ELF-1 (cell line): ENCODE measurements around the gene BMERB1.
"Not testable (repeated sequence)": the region's sequence is repeated elsewhere in the genome, so short reads cannot be mapped to it uniquely, and the experiment has no call there.

Experiments used
- DNase-seq: peaks from one replicate; pipeline ENCODE4 v3.0.0-alpha.2; 2016; ENCODE audit warnings: low read depth, low spot score

Gene BMERB1

GRCh38 chr16:15592324-15592723 lies 157.9 kb downstream of the BMERB1 start:
- no peak for DNase-seq

GRCh38 chr16:15593235-15593634 lies 158.8 kb downstream of the BMERB1 start:
- DNase-seq, result no peak

GRCh38 chr16:15594711-15595320 lies 160.4 kb downstream of the BMERB1 start:
- no peak for DNase-seq

- no peak for DNase-seq
Observed at GRCh38 chr16:15597135-15597534, 162.7 kb downstream of the BMERB1 start.

- DNase-seq, result no peak
Observed at GRCh38 chr16:15597822-15598647, 163.6 kb downstream of the BMERB1 start.

- no peak for DNase-seq
Observed at GRCh38 chr16:15598648-15599190, 164.3 kb downstream of the BMERB1 start.

- DNase-seq, result no peak
Observed at GRCh38 chr16:15599303-15600070, 165.1 kb downstream of the BMERB1 start.

GRCh38 chr16:15601212-15601879 lies 167.0 kb downstream of the BMERB1 start:
- DNase-seq, result peak; percentile 72

GRCh38 chr16:15602285-15603044 lies 168.1 kb downstream of the BMERB1 start:
- DNase-seq, result peak; percentile 6

- DNase-seq, result no peak
Observed at GRCh38 chr16:15604460-15605440, 170.4 kb downstream of the BMERB1 start.

GRCh38 chr16:15605839-15606517 lies 171.6 kb downstream of the BMERB1 start:
- no peak for DNase-seq

- no peak for DNase-seq
Observed at GRCh38 chr16:15606518-15607220, 172.3 kb downstream of the BMERB1 start.

GRCh38 chr16:15607221-15607699 lies 172.9 kb downstream of the BMERB1 start:
- not testable (repeated sequence) for DNase-seq

GRCh38 chr16:15607700-15608396 lies 173.5 kb downstream of the BMERB1 start:
- DNase-seq, result no peak

- DNase-seq, result no peak
Observed at GRCh38 chr16:15608398-15609285, 174.3 kb downstream of the BMERB1 start.

GRCh38 chr16:15609286-15609649 lies 174.9 kb downstream of the BMERB1 start:
- DNase-seq, result no peak
